Hepatocyte (in vitro differentiated cells): ENCODE measurements around the gene ANKRD13D.

Experiments
- CTCF ChIP-seq: fragments of 200-600 bp; sonication (generic); IDR thresholded peaks from 2 replicates; pipeline ENCODE4 v1.5.1; 2016; ENCODE audit warnings: antibody characterized with exemption, mild to moderate bottlenecking; ENCODE audit not compliant: poor library complexity
- EZH2 ChIP-seq: fragments of 200-600 bp; sonication (generic); IDR thresholded peaks from 2 replicates; pipeline ENCODE4 v1.6.1; 2016; ENCODE audit warnings: antibody characterized with exemption, mild to moderate bottlenecking, borderline replicate concordance

- TF ChIP-seq CTCF, result no peak
- TF ChIP-seq EZH2, result no peak
These were observed 14.8 kb downstream of the ANKRD13D start for GRCh38 chr11:67303835-67304411.
